HepG2 (cell line): ENCODE results near the gene TULP4. TPM values are rescaled to one million over a fixed set of nuclear protein-coding genes. Genes with fewer than 3 reads are reported as not detected.
A peak's percentile ranks its signal among the peaks of the same experiment; 100 is the strongest.

Source experiments
- ARID4A ChIP-seq: sonication (generic); formaldehyde crosslinking; IDR thresholded peaks from 2 replicates; pipeline ENCODE4 v1.5.0; 2020; ENCODE audit warnings: mild to moderate bottlenecking, missing genetic modification reagents, borderline replicate concordance
- ATF4 ChIP-seq, 2 experiments: fragments of 450-650 bp in 1 of 2; sonication (generic) in 1 of 2; formaldehyde crosslinking; IDR thresholded peaks; 2 replicates each; pipeline versions ENCODE4 v1.5.0 to v1.8.0; 2020 to 2022; ENCODE audit warnings: mild to moderate bottlenecking in 1 of 2, missing genetic modification reagents in 1 of 2
- CHD4 ChIP-seq: fragments of 200-600 bp; sonication (generic); IDR thresholded peaks from 2 replicates; pipeline ENCODE4 v1.7.0; 2017; ENCODE audit warnings: mild to moderate bottlenecking, low read length, borderline replicate concordance
- EEA1 ChIP-seq: sonication (generic); formaldehyde crosslinking; IDR thresholded peaks from 2 replicates; pipeline ENCODE4 v1.5.1; 2020; ENCODE audit warnings: mild to moderate bottlenecking, missing genetic modification reagents, borderline replicate concordance
- HOMEZ ChIP-seq: IDR thresholded peaks from 2 replicates; pipeline ENCODE4 v1.6.1; 2016; ENCODE audit warnings: low read depth
- HOXA3 ChIP-seq: sonication (generic); formaldehyde crosslinking; IDR thresholded peaks from 2 replicates; pipeline ENCODE4 v1.5.0; 2020; ENCODE audit warnings: missing genetic modification reagents
- KAT8 ChIP-seq: IDR thresholded peaks from 2 replicates; pipeline ENCODE4 v1.6.1; 2016; ENCODE audit warnings: missing genetic modification reagents, missing compliant biosample characterization
- LCORL ChIP-seq, 2 experiments: fragments of 450-650 bp in 1 of 2; sonication (generic) in 1 of 2; formaldehyde crosslinking in 1 of 2; IDR thresholded peaks; 2 replicates each; pipeline versions ENCODE4 v1.5.0 to v1.6.1; 2017 to 2020; ENCODE audit warnings: antibody characterized with exemption in 1 of 2, missing genetic modification reagents in 1 of 2
- NR2F6 ChIP-seq, 2 experiments: IDR thresholded peaks; 2 replicates each; pipeline ENCODE4 v1.6.1; 2016; ENCODE audit warnings: antibody characterized with exemption in 1 of 2, mild to moderate bottlenecking in 1 of 2
- PCBP1 ChIP-seq: fragments of 200-400 bp; formaldehyde crosslinking; IDR thresholded peaks from 2 replicates; pipeline ENCODE4 v1.6.1; 2017; ENCODE audit warnings: mild to moderate bottlenecking, low read depth, low read length, borderline replicate concordance
- PITX1 ChIP-seq: sonication (generic); formaldehyde crosslinking; IDR thresholded peaks from 2 replicates; pipeline ENCODE4 v1.5.1; 2020; ENCODE audit warnings: mild to moderate bottlenecking, missing genetic modification reagents
- REPIN1 ChIP-seq: sonication (generic); formaldehyde crosslinking; IDR thresholded peaks from 2 replicates; pipeline ENCODE4 v1.8.0; 2022; ENCODE audit warnings: missing genetic modification reagents, low read depth, mild to moderate bottlenecking, borderline replicate concordance
- RFX3 ChIP-seq: IDR thresholded peaks from 2 replicates; pipeline ENCODE4 v1.6.1; 2016; ENCODE audit warnings: missing biosample characterization, missing genetic modification reagents
- RFXAP ChIP-seq: sonication (generic); formaldehyde crosslinking; IDR thresholded peaks from 2 replicates; pipeline ENCODE4 v1.4.0; 2020; ENCODE audit warnings: missing genetic modification reagents, borderline replicate concordance
- SALL1 ChIP-seq: sonication (generic); formaldehyde crosslinking; IDR thresholded peaks from 2 replicates; pipeline ENCODE4 v1.8.0; 2022; ENCODE audit warnings: mild to moderate bottlenecking, missing genetic modification reagents
- SOX6 ChIP-seq, 2 experiments: fragments of 450-650 bp in 1 of 2; sonication (generic) in 1 of 2; formaldehyde crosslinking in 1 of 2; IDR thresholded peaks; 2 replicates each; pipeline versions ENCODE4 v1.4.0 to v1.6.1; 2017 to 2020; ENCODE audit warnings: antibody characterized with exemption in 1 of 2, mild to moderate bottlenecking in 1 of 2, missing genetic modification reagents in 1 of 2
- SSRP1 ChIP-seq: IDR thresholded peaks from 2 replicates; pipeline ENCODE4 v1.6.1; 2016; ENCODE audit warnings: control low read depth
- TARDBP ChIP-seq: sonication (generic); formaldehyde crosslinking; IDR thresholded peaks from 2 replicates; pipeline ENCODE4 v1.8.0; 2022; ENCODE audit warnings: mild to moderate bottlenecking, missing genetic modification reagents
- THAP11 ChIP-seq: IDR thresholded peaks from 2 replicates; pipeline ENCODE4 v1.6.1; 2016; ENCODE audit warnings: missing biosample characterization, missing genetic modification reagents
- ZBTB26 ChIP-seq: IDR thresholded peaks from 2 replicates; pipeline ENCODE4 v1.6.1; 2016; ENCODE audit warnings: missing compliant biosample characterization, missing genetic modification reagents, borderline replicate concordance
- ZFAT ChIP-seq: sonication (generic); formaldehyde crosslinking; conservative IDR thresholded peaks from 2 replicates; pipeline ENCODE4 v1.8.1; 2023; ENCODE audit warnings: missing genetic modification reagents, inconsistent platforms
- ZNF331 ChIP-seq: sonication (generic); formaldehyde crosslinking; IDR thresholded peaks from 2 replicates; pipeline ENCODE4 v1.4.0; 2020; ENCODE audit warnings: missing genetic modification reagents
- ZNF792 ChIP-seq: IDR thresholded peaks from 2 replicates; pipeline ENCODE4 v1.6.1; 2016
- polyA plus RNA-seq, 8 experiments: library from polyadenylated mRNA; depleted of rRNA in 3 of 8; stranded (reverse) in 7 of 8; unstranded in 1 of 8; fragments of >200 nt; fragmentation: Illumina TruSeq in 4 of 8; extraction: Trizol in 4 of 8; gene quantifications; 2 replicates each; pipeline versions ENCODE4 v1.2.1 to v1.2.3, GENCODE V29; 2011 to 2016; ENCODE audit warnings: low read depth in 4 of 8, missing spikeins in 1 of 8, mixed read lengths in 1 of 8; ENCODE audit not compliant: insufficient read depth in 1 of 8
- total RNA-seq, 5 experiments: library from RNA; depleted of rRNA; stranded (reverse); fragments of >200 nt; fragmentation: Illumina TruSeq; extraction: Trizol; gene quantifications; 2 replicates each; pipeline ENCODE4 v1.2.3, GENCODE V29; 2016; ENCODE audit warnings: low read depth in 1 of 5

Gene TULP4
- total and polyA plus RNA-seq, 2 of the 13 experiments (the other 11 are each of a cell fraction or from before 2014, with no cell fraction given), result 21.1 to 122 TPM

GRCh38 chr6:158332237-158332636 lies 20.0 kb downstream of the TULP4 start (continued):
- TF ChIP-seq ZNF792 (CRISPR knock-in tag) (0 out of 2 replicates have a peak, but pooled peaks have one; percentile 38), RFX3 (CRISPR knock-in tag) (no peak), HOXA3 (peak; percentile 28; the same call in 1 of the 2 replicates), ATF4 (CRISPR knock-in tag; IDR thresholded peaks at IDR 0.05) (peak in 1 of 2 experiments; percentile 74; a peak in 2 of 4 replicates), ZBTB26 (CRISPR knock-in tag) (peak; percentile 99), RFXAP (CRISPR knock-in tag) (peak; percentile 33; the same call in 1 of the 2 replicates), SALL1 (CRISPR knock-in tag) (peak; percentile 73), SOX6 (IDR thresholded peaks at IDR 0.05) (no peak), SOX6 (CRISPR knock-in tag; IDR thresholded peaks at IDR 0.05) (peak; percentile 53), LCORL (IDR thresholded peaks at IDR 0.05) (no peak), LCORL (CRISPR knock-in tag; IDR thresholded peaks at IDR 0.05) (0 out of 2 replicates have a peak, but pooled peaks have one; percentile 42), HOMEZ (CRISPR knock-in tag) (peak; percentile 88), ZNF331 (peak; percentile 46; the same call in 1 of the 2 replicates), EEA1 (CRISPR knock-in tag) (no peak), TARDBP (CRISPR knock-in tag) (0 out of 2 replicates have a peak, but pooled peaks have one; percentile 26), NR2F6 (IDR thresholded peaks at IDR 0.05) (peak; percentile 19; the same call in 1 of the 2 replicates), NR2F6 (CRISPR knock-in tag; IDR thresholded peaks at IDR 0.05) (no peak), SSRP1 (peak; percentile 70; the same call in 1 of the 2 replicates), PCBP1 (no peak), PITX1 (CRISPR knock-in tag) (peak; percentile 41; the same call in 1 of the 2 replicates), ZFAT (CRISPR knock-in tag) (no peak), KAT8 (CRISPR knock-in tag) (0 out of 2 replicates have a peak, but pooled peaks have one; percentile 26), ARID4A (CRISPR knock-in tag) (peak; percentile 40; the same call in 1 of the 2 replicates), CHD4 (no peak), THAP11 (CRISPR knock-in tag) (peak; percentile 19; the same call in 1 of the 2 replicates), REPIN1 (CRISPR knock-in tag) (peak; percentile 30; the same call in 1 of the 2 replicates)
